WTC11 (cell line): ENCODE results near the gene UGT1A10. TPM values are rescaled to one million over a fixed set of nuclear protein-coding genes. Genes with fewer than 3 reads are reported as not detected.

ENCODE experiments used
- ATAC-seq: fragments of 200-7000 bp; cut with Tn5 transposase; 2 replicates; pipeline ENCODE4 v1.10.0; 2021; ENCODE audit warnings: mild to moderate bottlenecking, moderate library complexity
- CTCF ChIA-PET: fragments of 300-600 bp; sonication (Branson Sonifier 250); formaldehyde crosslinking; loops from one replicate; lab custom pipeline; 2021; ENCODE audit warnings: antibody characterized with exemption; lab: Charles Lee
- POLR2A ChIA-PET: fragments of 350-600 bp; sonication (Branson Sonifier 250); formaldehyde crosslinking; loops from one replicate; lab custom pipeline; 2021; ENCODE audit warnings: antibody characterized with exemption; lab: Charles Lee
- DNase-seq: peaks from one replicate; pipeline ENCODE4 v3.0.0; 2021; ENCODE audit warnings: low spot score
- H3K27ac Mint-ChIP-seq: 2 replicates; pipeline ENCODE4 v1.8.0; 2021; ENCODE audit warnings: mixed read lengths
- H3K27me3 Mint-ChIP-seq: 2 replicates; pipeline ENCODE4 v1.8.0; 2021; ENCODE audit warnings: low read depth, mild to moderate bottlenecking, moderate library complexity, mixed read lengths
- H3K36me3 Mint-ChIP-seq: 2 replicates; pipeline ENCODE4 v1.8.0; 2021; ENCODE audit warnings: mixed read lengths
- H3K4me1 Mint-ChIP-seq: 2 replicates; pipeline ENCODE4 v1.8.0; 2022; ENCODE audit warnings: mixed read lengths
- H3K4me3 Mint-ChIP-seq: 2 replicates; pipeline ENCODE4 v1.8.0; 2021; ENCODE audit warnings: mild to moderate bottlenecking, moderate library complexity, mixed read lengths
- H3K9me3 Mint-ChIP-seq: 2 replicates; pipeline ENCODE4 v1.8.0; 2021; ENCODE audit warnings: mixed read lengths
- E2F1 ChIP-seq: sonication (generic); formaldehyde crosslinking; IDR thresholded peaks from 2 replicates; pipeline ENCODE4 v1.8.0; 2022; ENCODE audit warnings: mild to moderate bottlenecking, missing genetic modification reagents
- E2F4 ChIP-seq: sonication (generic); formaldehyde crosslinking; IDR thresholded peaks from 2 replicates; pipeline ENCODE4 v1.8.1; 2022; ENCODE audit warnings: low read depth, mild to moderate bottlenecking, moderate library complexity, missing genetic modification reagents, borderline replicate concordance
- FOXP1 ChIP-seq: sonication (generic); formaldehyde crosslinking; IDR thresholded peaks from 2 replicates; pipeline ENCODE4 v1.8.0; 2022; ENCODE audit warnings: missing genetic modification reagents, mild to moderate bottlenecking, moderate library complexity, borderline replicate concordance
- TCF7 ChIP-seq: sonication (generic); formaldehyde crosslinking; IDR thresholded peaks from 2 replicates; pipeline ENCODE4 v1.8.0; 2022; ENCODE audit warnings: mild to moderate bottlenecking, low read depth, missing genetic modification reagents, moderate library complexity
- TEAD1 ChIP-seq: sonication (generic); formaldehyde crosslinking; IDR thresholded peaks from 2 replicates; pipeline ENCODE4 v1.8.0; 2022; ENCODE audit warnings: mild to moderate bottlenecking, missing genetic modification reagents
- USF2 ChIP-seq: sonication (generic); formaldehyde crosslinking; IDR thresholded peaks from 2 replicates; pipeline ENCODE4 v1.8.1; 2023; ENCODE audit warnings: mild to moderate bottlenecking, missing genetic modification reagents, moderate library complexity
- ZNF317 ChIP-seq: sonication (generic); formaldehyde crosslinking; IDR thresholded peaks from 2 replicates; pipeline ENCODE4 v1.8.1; 2023; ENCODE audit warnings: low read depth, mild to moderate bottlenecking, moderate library complexity, missing genetic modification reagents, borderline replicate concordance
- ZNF423 ChIP-seq: fragments of 250-450 bp; sonication (Bioruptor Pico); IDR thresholded peaks from 2 replicates; pipeline ENCODE4 v2.1.2; 2022; ENCODE audit warnings: mild to moderate bottlenecking, moderate library complexity
- ZNF425 ChIP-seq: fragments of 250-450 bp; sonication (Bioruptor Pico); conservative IDR thresholded peaks from 2 replicates; pipeline ENCODE4 v1.9.0; 2021; ENCODE audit warnings: mild to moderate bottlenecking
- total RNA-seq: library from RNA; stranded (reverse); gene quantifications from 3 replicates; pipeline ENCODE4 v1.2.3, GENCODE V29; 2021
- TF ChIP-seq, protein P1 (sequence below): sonication (generic); formaldehyde crosslinking; IDR thresholded peaks from 2 replicates; pipeline ENCODE4 v1.8.1; 2022; ENCODE audit warnings: low read depth, missing genetic modification reagents, borderline replicate concordance
- TF ChIP-seq, protein P2 (sequence below): fragments of 200-600 bp; IDR thresholded peaks from 2 replicates; pipeline ENCODE4 v1.8.0; 2022; ENCODE audit warnings: antibody characterized with exemption
- TF ChIP-seq, protein P3 (sequence below): fragments of 250-450 bp; sonication (Bioruptor Pico); IDR thresholded peaks from 2 replicates; pipeline ENCODE4 v2.1.2; 2022; ENCODE audit warnings: mild to moderate bottlenecking, moderate library complexity
- TF ChIP-seq, protein P4 (sequence below): sonication (generic); formaldehyde crosslinking; IDR thresholded peaks from 2 replicates; pipeline ENCODE4 v1.8.0; 2023; ENCODE audit warnings: mild to moderate bottlenecking, missing genetic modification reagents

UGT1A10 gene
- total RNA-seq, 1 experiment from 2014 or later: not detected

DNA sequence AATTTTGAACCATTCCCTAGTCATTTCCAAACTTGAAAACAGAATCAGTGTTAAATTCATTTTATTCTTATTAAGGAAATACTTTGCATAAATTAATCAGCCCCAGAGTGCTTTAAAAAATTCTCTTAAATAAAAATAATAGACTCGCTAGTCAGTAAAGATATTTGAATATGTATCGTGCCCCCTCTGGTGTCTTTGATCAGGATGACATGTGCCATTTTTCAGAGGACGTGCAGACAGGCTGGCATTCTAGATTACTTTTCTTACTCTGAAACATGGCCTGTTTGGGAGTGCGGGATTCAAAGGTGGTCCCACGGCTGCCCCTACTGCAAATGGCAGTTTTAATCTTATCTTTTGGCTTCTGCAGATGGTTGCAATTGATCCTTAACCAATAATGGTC is 136.3 kb downstream of the UGT1A10 start:
- DNase-seq (no peak), ATAC-seq (no peak)
- POLR2A ChIA-PET: no interaction called here
- peaks cover 3% of the 10 kb centered on the region for H3K4me1 Mint-ChIP-seq
- no peak overlapping the region for H3K27ac Mint-ChIP-seq
- H3K9me3 Mint-ChIP-seq: peaks cover 27% of the 10 kb centered on the region
- H3K4me3 Mint-ChIP-seq: no peak overlapping the region
- peaks cover 8% of the 10 kb centered on the region for H3K36me3 Mint-ChIP-seq
- CTCF ChIA-PET: no interaction called here
- no peak for TF ChIP-seq ZNF317 (CRISPR knock-in tag)
- TF ChIP-seq, protein P1, sequence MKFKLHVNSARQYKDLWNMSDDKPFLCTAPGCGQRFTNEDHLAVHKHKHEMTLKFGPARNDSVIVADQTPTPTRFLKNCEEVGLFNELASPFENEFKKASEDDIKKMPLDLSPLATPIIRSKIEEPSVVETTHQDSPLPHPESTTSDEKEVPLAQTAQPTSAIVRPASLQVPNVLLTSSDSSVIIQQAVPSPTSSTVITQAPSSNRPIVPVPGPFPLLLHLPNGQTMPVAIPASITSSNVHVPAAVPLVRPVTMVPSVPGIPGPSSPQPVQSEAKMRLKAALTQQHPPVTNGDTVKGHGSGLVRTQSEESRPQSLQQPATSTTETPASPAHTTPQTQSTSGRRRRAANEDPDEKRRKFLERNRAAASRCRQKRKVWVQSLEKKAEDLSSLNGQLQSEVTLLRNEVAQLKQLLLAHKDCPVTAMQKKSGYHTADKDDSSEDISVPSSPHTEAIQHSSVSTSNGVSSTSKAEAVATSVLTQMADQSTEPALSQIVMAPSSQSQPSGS (CRISPR knock-in tag): no peak
- TF ChIP-seq, protein P2, sequence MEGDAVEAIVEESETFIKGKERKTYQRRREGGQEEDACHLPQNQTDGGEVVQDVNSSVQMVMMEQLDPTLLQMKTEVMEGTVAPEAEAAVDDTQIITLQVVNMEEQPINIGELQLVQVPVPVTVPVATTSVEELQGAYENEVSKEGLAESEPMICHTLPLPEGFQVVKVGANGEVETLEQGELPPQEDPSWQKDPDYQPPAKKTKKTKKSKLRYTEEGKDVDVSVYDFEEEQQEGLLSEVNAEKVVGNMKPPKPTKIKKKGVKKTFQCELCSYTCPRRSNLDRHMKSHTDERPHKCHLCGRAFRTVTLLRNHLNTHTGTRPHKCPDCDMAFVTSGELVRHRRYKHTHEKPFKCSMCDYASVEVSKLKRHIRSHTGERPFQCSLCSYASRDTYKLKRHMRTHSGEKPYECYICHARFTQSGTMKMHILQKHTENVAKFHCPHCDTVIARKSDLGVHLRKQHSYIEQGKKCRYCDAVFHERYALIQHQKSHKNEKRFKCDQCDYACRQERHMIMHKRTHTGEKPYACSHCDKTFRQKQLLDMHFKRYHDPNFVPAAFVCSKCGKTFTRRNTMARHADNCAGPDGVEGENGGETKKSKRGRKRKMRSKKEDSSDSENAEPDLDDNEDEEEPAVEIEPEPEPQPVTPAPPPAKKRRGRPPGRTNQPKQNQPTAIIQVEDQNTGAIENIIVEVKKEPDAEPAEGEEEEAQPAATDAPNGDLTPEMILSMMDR: no peak
- no peak for TF ChIP-seq TCF7 (CRISPR knock-in tag)
- TF ChIP-seq USF2 (CRISPR knock-in tag): no peak
- TF ChIP-seq, protein P3, sequence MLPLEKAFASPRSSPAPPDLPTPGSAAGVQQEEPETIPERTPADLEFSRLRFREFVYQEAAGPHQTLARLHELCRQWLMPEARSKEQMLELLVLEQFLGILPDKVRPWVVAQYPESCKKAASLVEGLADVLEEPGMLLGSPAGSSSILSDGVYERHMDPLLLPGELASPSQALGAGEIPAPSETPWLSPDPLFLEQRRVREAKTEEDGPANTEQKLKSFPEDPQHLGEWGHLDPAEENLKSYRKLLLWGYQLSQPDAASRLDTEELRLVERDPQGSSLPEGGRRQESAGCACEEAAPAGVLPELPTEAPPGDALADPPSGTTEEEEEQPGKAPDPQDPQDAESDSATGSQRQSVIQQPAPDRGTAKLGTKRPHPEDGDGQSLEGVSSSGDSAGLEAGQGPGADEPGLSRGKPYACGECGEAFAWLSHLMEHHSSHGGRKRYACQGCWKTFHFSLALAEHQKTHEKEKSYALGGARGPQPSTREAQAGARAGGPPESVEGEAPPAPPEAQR (CRISPR knock-in tag): no peak
- TF ChIP-seq E2F1: no peak
- TF ChIP-seq ZNF423 (CRISPR knock-in tag): no peak
- TF ChIP-seq TEAD1: no peak
- TF ChIP-seq, protein P4, sequence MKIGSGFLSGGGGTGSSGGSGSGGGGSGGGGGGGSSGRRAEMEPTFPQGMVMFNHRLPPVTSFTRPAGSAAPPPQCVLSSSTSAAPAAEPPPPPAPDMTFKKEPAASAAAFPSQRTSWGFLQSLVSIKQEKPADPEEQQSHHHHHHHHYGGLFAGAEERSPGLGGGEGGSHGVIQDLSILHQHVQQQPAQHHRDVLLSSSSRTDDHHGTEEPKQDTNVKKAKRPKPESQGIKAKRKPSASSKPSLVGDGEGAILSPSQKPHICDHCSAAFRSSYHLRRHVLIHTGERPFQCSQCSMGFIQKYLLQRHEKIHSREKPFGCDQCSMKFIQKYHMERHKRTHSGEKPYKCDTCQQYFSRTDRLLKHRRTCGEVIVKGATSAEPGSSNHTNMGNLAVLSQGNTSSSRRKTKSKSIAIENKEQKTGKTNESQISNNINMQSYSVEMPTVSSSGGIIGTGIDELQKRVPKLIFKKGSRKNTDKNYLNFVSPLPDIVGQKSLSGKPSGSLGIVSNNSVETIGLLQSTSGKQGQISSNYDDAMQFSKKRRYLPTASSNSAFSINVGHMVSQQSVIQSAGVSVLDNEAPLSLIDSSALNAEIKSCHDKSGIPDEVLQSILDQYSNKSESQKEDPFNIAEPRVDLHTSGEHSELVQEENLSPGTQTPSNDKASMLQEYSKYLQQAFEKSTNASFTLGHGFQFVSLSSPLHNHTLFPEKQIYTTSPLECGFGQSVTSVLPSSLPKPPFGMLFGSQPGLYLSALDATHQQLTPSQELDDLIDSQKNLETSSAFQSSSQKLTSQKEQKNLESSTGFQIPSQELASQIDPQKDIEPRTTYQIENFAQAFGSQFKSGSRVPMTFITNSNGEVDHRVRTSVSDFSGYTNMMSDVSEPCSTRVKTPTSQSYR (CRISPR knock-in tag): no peak
- TF ChIP-seq ZNF425 (CRISPR knock-in tag): no peak
- no peak for TF ChIP-seq FOXP1 (CRISPR knock-in tag)
- no peak for TF ChIP-seq E2F4 (CRISPR knock-in tag)
- no peaks in the 10 kb centered on the region; the same call in 1 of the 2 replicates for H3K27me3 Mint-ChIP-seq
